HG03103 (cell line): ENCODE results near the gene CBX4.
"Not testable (repeated sequence)": the region's sequence is repeated elsewhere in the genome, so short reads cannot be mapped to it uniquely, and the experiment has no call there.

ENCODE experiments used
- ATAC-seq: cut with Tn5 transposase; IDR thresholded peaks from one replicate; pipeline ENCODE4 v1.9.1; 2021; ENCODE audit warnings: low read depth; ENCODE audit not compliant: unreplicated experiment

The CBX4 gene

GRCh38 chr17:79861413-79862216, 22.4 kb upstream of the CBX4 start:
- ATAC-seq = no peak

GRCh38 chr17:79859676-79860615, 20.7 kb upstream of the CBX4 start:
- no peak for ATAC-seq

GRCh38 chr17:79857095-79857494, 17.9 kb upstream of the CBX4 start:
- ATAC-seq = no peak

- no peak for ATAC-seq
Measured at GRCh38 chr17:79855331-79856124, 16.3 kb upstream of the CBX4 start.

GRCh38 chr17:79854080-79855060, 15.1 kb upstream of the CBX4 start:
- no peak for ATAC-seq

- not testable (repeated sequence) for ATAC-seq
Measured at GRCh38 chr17:79853168-79853567, 13.9 kb upstream of the CBX4 start.

GRCh38 chr17:79852748-79853147, 13.5 kb upstream of the CBX4 start:
- ATAC-seq = no peak

- ATAC-seq = no peak
Measured at GRCh38 chr17:79851461-79851817, 12.2 kb upstream of the CBX4 start.

GRCh38 chr17:79850571-79851460, 11.6 kb upstream of the CBX4 start:
- no peak for ATAC-seq

- no peak for ATAC-seq
Measured at GRCh38 chr17:79849953-79850352, 10.7 kb upstream of the CBX4 start.

- ATAC-seq = no peak
Measured at GRCh38 chr17:79848370-79848766, 9.1 kb upstream of the CBX4 start.

- no peak for ATAC-seq
Measured at GRCh38 chr17:79847698-79848369, 8.6 kb upstream of the CBX4 start.

- ATAC-seq = no peak
Measured at GRCh38 chr17:79845601-79845949, 6.3 kb upstream of the CBX4 start.

- ATAC-seq = no peak
Measured at GRCh38 chr17:79844869-79845600, 5.8 kb upstream of the CBX4 start.

- no peak for ATAC-seq
Measured at GRCh38 chr17:79843816-79844800, 4.9 kb upstream of the CBX4 start.

GRCh38 chr17:79843474-79843815, 4.2 kb upstream of the CBX4 start:
- ATAC-seq = no peak
